ENCODE data around the gene NLRC5.
"Not testable (repeated sequence)": the region's sequence is repeated elsewhere in the genome, so short reads cannot be mapped to it uniquely, and the experiment has no call there.

NLRC5 gene

DNA sequence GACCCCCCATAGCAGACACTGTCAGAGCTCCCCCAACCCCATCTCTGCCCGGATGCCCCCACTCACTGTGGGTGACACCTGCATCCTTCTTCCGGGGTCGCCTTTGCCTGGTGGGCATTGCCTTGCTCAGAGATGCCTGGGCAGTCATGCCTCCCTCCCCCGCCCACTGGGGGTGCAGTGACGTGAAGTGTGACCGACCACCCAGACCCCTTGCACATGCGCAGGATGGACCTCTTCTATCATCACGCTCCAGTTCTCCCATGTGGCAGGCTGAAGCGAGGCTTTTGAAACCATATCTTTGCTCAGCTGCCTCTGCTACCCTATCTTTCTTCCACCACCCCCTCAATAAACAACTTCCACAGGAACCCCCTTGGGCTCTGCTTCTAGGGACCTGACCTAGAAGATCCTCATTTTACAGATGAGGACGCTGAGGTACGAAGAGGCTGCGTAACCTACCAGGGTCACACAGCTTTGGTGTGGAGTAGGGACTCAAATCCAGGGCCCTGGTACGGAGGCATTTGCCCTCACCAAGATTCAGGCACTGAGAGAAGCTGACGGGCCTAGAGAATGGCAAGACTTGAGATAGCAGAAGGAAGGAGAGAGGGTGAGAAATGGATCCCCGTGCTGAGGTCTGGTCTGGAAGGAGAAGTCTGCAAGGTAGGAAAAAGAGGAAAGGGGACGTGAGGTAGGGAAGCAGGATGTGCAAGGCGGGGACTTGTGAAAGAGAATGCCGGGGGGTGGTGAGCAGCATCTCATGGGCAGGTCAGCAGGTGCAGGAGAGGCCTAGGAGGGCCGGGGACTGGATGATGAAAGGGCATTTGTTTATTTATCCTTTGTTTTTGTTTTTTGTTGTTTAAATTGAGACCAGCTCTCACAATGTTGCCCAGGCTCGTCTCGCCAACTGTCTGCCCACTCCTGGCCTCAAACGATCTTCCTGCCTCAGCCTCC lies 14.4 kb downstream of the NLRC5 start:
- no peak for DNase-seq (ENCODE audit: low read depth)

DNA sequence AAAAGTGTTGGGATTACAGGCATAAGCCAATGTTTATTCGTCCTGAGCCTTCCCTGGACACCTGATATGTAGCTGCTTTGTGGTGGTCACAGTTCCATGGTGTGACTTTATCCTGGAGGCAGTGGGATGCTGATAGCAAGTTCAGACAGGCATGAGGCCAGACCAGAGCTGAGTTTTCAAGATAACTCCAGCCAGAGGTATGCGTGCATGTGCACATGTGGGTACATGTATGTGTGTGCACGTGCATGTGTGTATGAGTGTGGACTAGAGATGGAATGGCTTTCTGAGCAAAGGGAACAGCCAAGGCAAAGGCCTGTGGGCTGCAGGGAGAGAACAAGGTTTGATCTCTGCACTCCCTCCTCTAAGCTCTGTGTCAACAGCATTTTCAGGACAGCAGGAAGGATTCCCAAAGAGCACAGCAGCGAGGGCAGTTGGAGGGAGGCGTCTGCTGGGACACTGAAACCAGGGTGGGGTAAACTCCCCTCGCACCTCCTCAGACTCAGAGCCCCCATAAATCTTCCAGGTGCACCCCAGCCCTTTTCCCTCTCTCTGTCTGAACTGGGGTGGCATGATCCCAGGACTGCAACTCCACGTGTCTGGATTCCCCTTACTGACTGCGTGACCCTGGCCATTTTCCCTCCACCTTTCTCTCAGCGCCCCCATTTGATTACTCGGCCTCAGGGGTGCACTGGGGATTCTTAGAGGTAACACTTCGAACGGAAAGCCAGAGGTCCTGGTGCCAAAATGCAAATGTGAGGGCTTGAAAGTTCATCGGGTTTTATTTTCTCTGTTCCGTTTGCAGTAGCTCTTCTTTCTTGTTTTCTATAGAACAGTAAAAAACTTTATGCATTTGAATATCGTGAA lies 15.3 kb downstream of the NLRC5 start:
- DNase-seq (ENCODE audit: low read depth): no peak

DNA sequence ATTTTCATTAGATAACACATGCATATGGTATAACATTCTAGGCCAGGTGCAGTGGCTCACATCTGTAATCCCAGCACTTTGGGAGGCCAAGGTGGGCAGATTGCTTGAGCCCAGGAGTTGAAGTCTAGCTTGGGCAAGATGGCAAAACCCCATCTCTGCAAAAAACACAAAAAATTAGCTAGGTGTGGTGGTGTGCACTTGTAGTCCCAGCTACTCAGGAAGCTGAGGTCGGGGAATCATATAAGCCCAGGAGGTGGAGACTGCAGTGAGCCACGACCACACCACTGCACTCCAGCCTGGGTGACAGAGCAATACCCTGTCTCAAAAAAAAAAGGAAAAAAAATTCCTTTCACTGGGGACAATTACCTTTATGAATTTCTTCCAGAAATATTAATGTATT lies 16.2 kb downstream of the NLRC5 start:
- not testable (repeated sequence) for DNase-seq (ENCODE audit: low read depth)

DNA sequence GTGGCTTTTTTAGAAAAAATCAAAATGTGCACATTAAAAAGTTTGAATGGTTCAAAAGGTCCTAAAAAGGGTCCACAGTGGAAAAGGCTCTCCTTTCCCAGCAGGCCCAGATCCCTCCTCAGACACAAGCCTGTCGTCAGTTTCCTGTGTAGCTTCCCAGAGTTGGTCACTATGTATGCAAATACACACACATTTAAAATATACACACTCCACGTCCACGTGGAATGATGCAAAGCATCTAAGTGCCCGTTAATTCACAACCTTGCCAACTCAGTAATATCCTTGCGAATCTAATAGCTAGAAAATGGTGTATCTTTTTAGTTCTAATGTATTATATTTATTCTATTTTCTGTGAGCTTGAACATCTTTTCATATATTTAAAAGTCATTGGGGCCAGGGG lies 17.7 kb downstream of the NLRC5 start:
- no peak for DNase-seq (ENCODE audit: low read depth)

DNA sequence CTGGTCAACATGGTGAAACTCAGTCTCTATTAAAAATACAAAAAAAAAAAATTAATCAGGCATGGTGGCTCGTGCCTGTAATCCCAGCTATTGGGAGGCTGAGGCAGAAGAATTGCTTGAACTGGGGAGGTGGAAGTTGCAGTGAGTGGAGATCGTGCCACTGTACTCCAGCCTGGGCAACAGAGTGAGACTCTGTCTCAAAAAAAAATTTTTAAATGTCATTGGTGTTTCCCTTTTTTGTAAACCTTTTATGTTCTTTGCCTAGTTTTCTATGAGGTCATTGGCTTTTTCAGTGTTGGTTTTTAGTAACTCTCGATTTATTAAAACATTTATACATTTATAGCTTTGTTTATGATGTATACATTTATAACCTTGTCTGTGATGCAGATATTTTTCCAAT lies 18.2 kb downstream of the NLRC5 start:
- DNase-seq (ENCODE audit: low read depth): no peak

DNA sequence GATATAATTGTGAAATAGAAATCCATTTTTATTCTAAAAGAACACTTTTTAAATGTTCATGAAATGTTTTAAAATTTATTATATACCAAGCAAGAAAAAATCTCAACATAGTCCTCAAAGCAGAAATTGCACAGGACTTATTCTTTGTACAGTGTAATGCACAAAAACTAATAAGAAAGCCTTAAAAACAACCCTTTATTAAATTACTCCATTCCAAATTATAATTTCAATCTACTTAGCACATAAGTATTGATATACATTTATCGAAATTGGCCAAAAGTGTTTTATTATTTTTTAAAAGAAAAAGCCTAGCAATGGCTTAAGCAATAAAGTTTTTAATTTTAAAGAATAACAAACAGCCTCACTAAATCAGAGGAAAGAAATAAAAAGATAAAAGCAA lies 19.1 kb downstream of the NLRC5 start:
- DNase-seq (ENCODE audit: low read depth): no peak

DNA sequence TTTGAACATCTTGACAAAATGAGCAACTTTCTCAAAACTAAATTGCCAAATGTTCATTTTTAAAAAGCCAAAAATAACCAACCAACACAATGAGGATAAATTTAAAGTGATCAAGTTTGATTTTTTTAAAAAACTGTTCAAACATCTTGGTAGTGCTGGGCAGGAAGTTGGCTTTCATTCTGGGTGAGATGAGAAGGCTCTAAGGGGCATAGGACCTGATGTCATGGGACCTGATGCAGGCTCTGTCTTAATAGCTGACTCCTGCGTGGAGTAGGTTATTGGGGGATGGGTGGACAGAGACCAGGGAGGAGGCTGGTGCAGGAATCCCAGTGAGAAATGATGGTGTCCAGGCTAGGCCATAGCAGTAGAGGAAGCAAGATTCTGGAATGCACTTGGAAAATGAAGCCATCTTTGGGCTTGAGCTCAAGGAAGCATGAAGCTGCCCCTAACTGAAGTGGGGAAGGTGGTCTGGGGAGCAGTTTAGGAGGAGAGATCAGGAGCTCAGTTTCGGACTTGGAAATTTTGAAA lies 20.4 kb downstream of the NLRC5 start:
- no peak for DNase-seq (ENCODE audit: low read depth)

DNA sequence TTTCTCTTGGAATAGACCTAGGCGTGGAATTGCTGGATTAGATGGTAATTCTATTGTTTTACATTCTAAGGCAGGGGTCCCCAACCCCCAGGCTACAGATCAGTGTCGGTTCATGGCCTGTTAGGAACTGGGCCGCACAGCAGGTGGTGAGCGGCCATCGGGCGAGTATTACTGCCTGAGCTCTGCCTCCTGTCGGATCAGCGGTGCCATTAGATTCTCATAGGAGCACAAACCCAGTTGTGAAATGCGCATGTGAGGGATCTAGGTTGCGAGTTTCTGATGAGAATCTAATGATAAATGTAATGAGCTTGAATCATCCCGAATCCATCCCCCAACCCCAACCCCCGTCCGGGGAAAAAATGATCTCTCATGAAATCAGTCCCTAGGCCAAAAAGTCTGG lies 23.0 kb downstream of the NLRC5 start:
- DNase-seq (ENCODE audit: low read depth): no peak

DNA sequence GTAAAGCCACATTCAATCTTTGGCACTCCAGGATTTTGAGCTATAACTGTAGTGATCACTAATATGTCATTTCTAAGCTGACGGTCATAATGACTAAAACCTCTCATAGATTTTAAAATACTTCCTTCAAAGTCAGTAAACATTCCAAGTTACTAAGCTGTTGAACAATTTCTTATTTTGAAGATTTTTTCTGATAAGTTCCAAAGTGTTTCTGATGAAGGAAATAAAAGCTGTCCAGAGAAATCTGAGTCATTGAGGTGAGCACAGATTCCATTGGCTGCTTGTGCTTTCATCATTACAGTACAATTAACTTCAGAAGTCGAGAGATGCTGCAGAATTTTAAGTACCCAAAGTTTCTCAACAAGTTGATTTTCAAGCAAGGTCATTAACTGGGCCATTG lies 23.9 kb downstream of the NLRC5 start:
- no peak for DNase-seq (ENCODE audit: low read depth)

DNA sequence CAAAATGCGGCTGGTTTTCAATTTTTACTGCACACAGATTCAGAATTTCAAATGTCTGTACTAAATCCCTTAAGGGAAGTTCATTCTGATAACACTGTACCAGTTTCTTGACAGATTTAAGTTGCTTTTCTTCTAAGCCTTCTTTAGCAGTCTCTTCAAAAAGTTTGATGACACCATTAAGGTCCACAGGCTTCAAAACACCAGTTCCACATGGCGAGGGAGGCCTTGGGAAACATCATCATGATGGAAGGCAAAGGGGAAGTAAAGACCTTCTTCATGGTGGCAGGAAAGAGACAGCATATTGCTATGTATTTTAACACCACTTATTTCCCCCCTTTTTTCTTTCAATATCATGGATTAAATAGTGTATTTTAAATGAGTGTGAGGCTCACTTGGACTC lies 24.5 kb downstream of the NLRC5 start:
- no peak for DNase-seq (ENCODE audit: low read depth)

DNA sequence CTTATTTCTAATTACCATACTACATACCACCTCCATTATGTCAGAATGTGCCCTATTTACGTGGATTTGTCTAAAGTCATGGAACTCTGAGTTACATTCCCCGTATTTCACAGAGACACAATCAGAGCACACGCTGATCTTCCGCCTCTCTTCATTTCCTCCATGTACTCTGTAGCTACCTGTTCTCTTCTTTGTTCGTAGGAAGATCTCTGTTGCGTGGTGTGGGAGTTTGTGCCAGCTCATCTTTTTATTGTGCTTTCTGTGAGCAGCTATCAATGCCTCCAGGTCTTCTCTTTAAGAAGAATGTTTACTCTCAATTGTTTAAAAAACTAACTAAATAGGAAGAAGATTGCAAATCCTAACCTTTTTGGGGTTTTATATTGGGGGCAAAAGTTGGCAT lies 26.9 kb downstream of the NLRC5 start:
- no peak for DNase-seq (ENCODE audit: low read depth)

DNA sequence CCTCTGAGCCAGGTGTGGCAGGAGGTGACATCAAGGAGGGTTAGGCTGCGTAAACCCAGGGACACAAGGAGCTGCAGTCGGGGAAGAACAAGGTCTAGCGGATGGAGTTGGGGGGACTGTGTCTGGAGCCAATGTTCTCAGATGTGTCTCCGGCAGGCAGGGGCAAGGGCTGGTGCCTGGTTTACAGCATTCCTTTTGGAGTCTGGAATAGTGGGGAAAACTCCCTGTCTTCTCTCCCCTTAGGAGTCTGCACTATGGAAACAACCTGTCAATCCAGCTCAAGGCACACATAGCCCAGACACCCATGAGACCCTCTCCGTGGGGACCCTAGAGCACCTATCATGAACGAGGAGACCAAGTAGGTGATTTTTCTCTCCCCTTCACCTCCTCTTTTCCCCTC lies 27.5 kb downstream of the NLRC5 start:
- DNase-seq (ENCODE audit: low read depth): no peak

DNA sequence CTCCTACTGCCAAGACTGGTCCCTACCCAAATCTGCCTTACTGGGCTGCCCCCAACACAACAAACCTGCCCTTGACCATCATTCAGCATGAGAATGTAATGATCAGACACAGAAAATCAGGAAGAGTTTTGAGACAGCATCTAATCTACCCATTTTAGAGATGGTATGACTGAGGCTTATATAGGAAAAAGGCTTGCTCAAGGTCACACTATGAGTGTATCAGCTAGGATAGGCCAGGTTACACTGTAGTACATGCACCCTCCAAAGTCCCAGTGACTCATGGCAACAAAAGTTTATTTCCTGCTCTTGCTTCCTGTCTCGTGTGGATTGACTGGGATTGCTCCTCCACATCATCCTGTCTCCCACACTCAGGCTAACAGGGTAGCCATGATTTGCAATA lies 27.9 kb downstream of the NLRC5 start:
- DNase-seq (ENCODE audit: low read depth): no peak

DNA sequence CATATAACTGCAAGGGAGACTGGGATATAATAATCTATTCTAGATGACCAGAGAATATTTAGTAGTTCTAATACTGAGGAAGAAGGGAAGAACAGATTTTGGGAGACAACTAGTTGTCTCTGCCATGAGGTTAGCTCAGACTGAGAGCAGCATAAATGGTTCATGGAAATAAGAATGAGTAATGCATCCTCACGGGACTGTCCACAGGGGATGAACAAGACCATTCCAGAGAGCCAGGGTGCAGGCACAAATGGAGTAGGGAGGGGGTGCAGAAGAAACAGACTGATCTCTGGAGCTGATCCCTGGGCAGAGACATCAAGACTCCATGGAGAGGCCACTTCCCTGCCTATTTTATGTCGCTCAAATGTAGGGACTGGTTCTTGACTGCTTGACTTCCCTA lies 30.4 kb downstream of the NLRC5 start:
- DNase-seq (ENCODE audit: low read depth): no peak

DNA sequence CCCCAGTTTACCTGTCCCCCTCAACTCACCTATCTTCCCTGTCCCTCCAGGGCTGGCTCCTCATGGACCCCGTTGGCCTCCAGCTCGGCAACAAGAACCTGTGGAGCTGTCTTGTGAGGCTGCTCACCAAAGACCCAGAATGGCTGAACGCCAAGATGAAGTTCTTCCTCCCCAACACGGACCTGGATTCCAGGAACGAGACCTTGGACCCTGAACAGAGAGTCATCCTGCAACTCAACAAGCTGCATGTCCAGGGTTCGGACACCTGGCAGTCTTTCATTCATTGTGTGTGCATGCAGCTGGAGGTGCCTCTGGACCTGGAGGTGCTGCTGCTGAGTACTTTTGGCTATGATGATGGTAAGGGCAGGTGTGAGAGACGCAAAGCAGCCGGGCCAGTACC lies 31.3 kb downstream of the NLRC5 start:
- DNase-seq (ENCODE audit: low read depth): no peak

DNA sequence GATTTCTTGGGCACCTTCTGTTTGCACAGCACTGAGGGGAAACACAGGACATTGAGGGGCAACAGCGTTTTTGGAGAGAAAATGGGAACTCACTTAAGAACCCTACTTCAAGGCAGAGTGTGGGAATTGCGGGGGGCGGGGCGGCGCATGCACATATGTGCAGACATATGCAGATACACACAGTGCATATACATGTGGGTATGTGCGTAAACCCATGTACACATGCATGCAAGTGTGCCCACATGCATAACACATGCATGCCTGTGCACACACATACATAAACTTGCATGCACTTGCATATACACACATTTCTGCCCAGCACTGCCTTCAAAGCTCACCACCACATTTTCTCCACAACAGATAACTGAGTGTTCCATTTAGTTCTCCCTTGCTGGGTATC lies 32.4 kb downstream of the NLRC5 start:
- no peak for DNase-seq (ENCODE audit: low read depth)

DNA sequence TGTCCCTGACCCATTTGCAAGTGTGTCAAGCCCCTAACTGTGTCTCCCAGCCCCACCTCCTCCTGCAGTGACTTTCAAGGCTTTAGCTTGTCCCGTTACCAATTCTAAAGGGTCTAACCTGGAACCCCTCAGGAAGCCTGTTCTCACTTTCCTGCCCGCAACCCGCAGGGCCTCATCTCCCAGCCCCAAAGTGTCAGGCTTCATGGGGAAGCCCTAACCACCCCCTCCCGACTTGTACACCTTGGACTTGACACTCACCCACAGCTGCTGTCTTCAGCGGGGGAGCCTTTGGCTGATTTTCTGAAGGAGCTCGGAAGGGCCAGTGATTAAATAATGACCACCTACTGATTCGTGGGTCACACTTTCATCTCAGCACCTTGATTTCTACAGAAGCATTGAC lies 33.1 kb downstream of the NLRC5 start:
- DNase-seq (ENCODE audit: low read depth): no peak

DNA sequence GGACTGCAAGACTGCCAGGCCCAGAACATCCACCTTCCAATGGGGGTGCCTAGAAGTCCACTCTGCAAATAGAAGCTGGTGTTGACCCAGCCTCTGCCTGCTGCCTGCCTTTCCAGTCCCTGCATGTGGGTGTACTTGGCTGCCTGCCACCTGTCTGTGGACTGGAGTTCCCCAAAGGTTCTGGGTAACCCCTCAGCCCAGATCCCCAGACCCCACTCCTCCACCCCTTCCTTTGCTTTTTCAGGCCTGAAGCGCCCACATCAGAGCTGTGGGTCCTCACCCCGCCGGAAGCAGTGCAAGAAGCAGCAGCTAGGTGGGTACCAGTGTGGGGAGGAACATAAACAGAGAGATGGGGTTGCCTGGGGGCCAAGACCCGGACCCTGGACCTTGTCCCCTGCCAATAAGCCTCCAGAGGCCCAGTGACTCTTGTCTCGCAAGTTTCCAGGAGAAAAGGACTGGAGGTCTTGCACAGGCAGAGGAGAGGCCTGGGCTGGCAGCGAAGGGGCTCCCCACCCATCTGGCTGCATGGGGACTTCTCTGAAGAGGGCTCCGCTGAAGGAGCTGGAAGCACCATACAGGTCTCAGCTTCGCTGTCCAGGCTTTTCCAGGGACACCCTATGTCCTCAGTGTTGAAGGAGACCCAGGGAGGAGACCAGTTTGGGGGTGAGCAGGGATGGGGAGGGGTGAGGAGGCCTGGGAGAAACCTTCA lies 34.3 kb downstream of the NLRC5 start:
- no peak for DNase-seq (ENCODE audit: low read depth)

DNA sequence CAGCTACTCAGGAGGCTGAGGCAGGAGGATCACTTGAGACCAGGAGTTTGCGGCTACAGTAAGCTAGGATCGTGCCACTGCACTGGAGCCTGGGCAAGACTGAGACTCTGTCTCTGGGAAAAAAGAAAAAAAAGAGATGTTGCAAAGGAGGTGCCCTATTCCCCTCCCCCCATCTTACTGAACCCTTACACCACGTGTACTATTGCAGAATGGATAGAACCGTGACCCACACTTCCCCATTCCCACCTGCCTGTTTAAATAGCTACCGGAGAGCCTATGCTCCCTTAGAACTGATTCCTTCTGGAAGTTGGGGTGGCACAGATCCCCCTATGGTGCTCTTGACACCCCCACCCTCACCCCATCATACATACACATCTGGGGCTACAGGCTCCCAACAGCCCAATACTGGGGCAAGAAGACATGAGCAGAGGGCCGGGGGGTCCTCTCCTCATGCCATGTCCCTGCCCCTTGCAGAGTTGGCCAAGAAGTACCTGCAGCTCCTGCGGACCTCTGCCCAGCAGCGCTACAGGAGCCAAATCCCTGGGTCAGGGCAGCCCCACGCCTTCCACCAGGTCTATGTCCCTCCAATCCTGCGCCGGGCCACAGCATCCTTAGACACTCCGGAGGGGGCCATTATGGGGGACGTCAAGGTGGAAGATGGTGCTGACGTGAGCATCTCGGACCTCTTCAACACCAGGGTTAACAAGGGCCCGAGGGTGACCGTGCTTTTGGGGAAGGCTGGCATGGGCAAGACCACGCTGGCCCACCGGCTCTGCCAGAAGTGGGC lies 35.7 kb downstream of the NLRC5 start:
- DNase-seq (ENCODE audit: low read depth): no peak

DNA sequence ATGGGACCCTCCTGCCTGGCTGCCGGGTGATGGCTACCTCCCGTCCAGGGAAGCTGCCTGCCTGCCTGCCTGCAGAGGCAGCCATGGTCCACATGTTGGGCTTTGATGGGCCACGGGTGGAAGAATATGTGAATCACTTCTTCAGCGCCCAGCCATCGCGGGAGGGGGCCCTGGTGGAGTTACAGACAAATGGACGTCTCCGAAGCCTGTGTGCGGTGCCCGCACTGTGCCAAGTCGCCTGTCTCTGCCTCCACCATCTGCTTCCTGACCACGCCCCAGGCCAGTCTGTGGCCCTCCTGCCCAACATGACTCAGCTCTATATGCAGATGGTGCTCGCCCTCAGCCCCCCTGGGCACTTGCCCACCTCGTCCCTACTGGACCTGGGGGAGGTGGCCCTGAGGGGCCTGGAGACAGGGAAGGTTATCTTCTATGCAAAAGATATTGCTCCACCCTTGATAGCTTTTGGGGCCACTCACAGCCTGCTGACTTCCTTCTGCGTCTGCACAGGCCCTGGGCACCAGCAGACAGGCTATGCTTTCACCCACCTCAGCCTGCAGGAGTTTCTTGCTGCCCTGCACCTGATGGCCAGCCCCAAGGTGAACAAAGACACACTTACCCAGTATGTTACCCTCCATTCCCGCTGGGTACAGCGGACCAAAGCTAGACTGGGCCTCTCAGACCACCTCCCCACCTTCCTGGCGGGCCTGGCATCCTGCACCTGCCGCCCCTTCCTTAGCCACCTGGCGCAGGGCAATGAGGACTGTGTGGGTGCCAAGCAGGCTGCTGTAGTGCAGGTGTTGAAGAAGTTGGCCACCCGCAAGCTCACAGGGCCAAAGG lies 36.8 kb downstream of the NLRC5 start:
- no peak for DNase-seq (ENCODE audit: low read depth)

DNA sequence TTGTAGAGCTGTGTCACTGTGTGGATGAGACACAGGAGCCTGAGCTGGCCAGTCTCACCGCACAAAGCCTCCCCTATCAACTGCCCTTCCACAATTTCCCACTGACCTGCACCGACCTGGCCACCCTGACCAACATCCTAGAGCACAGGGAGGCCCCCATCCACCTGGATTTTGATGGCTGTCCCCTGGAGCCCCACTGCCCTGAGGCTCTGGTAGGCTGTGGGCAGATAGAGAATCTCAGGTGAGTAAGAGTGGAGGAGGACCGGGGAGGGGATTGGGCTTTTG lies 37.4 kb downstream of the NLRC5 start:
- no peak for DNase-seq (ENCODE audit: low read depth)

Measured in GM04504 (cell line).